Measurements from ENCODE around the gene IFITM10.
A peak's percentile ranks its signal among the peaks of the same experiment; 100 is the strongest.

Gene IFITM10

GRCh38 chr11:1706634-1707400 lies 43.6 kb downstream of the IFITM10 start:
- no peak for DNase-seq

- DNase-seq, result no peak
Observed at GRCh38 chr11:1705126-1706052, 45.0 kb downstream of the IFITM10 start.

- DNase-seq, result no peak
Observed at GRCh38 chr11:1703146-1703545, 47.2 kb downstream of the IFITM10 start.

GRCh38 chr11:1702506-1702905 lies 47.9 kb downstream of the IFITM10 start:
- DNase-seq, result no peak

- DNase-seq, result no peak
Observed at GRCh38 chr11:1701091-1701807, 49.1 kb downstream of the IFITM10 start.

- DNase-seq, result no peak
Observed at GRCh38 chr11:1699771-1700170, 50.6 kb downstream of the IFITM10 start.

- no peak for DNase-seq
Observed at GRCh38 chr11:1696608-1697570, 53.5 kb downstream of the IFITM10 start, which contains the start of gene KRTAP5-6. KRTAP5-6 (plus strand) TSS chr11:1697195; CDS start chr11:1697246, 51 bp downstream.

- no peak for DNase-seq
Observed at GRCh38 chr11:1695548-1696108, 54.8 kb downstream of the IFITM10 start.

- no peak for DNase-seq
Observed at GRCh38 chr11:1694846-1695547, 55.4 kb downstream of the IFITM10 start.

- DNase-seq, result peak; percentile 75
Observed at GRCh38 chr11:1694064-1694845, 56.1 kb downstream of the IFITM10 start.

- peak; percentile 63 for DNase-seq
Observed at GRCh38 chr11:1693327-1694063, 56.9 kb downstream of the IFITM10 start.

- no peak for DNase-seq
Observed at GRCh38 chr11:1692708-1693326, 57.6 kb downstream of the IFITM10 start.

- DNase-seq, result no peak
Observed at GRCh38 chr11:1691878-1692707, 58.3 kb downstream of the IFITM10 start.

- DNase-seq, result no peak
Observed at GRCh38 chr11:1691026-1691877, 59.1 kb downstream of the IFITM10 start.

- DNase-seq, result no peak
Observed at GRCh38 chr11:1690167-1691025, 60.0 kb downstream of the IFITM10 start.

Measured in NCI-H748 treated with DMSO at 0.1 percent for 48 hours (cell line).